OCI-LY7 (cell line): ENCODE results near the gene ARHGEF3. TPM values are rescaled to one million over a fixed set of nuclear protein-coding genes. Genes with fewer than 3 reads are reported as not detected.
A peak's percentile ranks its signal among the peaks of the same experiment; 100 is the strongest.

Experiments
- BruUV-seq: library from RNA; stranded (reverse); fragments of 400-500 nt; replicated peaks from 2 replicates; lab custom pipeline; 2021; lab: Mats Ljungman, UMichigan
- CTCF ChIA-PET: fragments of 300-600 bp; sonication (Branson Sonifier 250); formaldehyde crosslinking; loops from one replicate; lab custom pipeline; 2022; ENCODE audit warnings: antibody characterized with exemption; ENCODE audit not compliant: unreplicated experiment; lab: Charles Lee
- POLR2A ChIA-PET: fragments of 300-600 bp; sonication (Branson Sonifier 250); formaldehyde crosslinking; loops from one replicate; lab custom pipeline; 2022; ENCODE audit warnings: antibody characterized with exemption; lab: Charles Lee
- DNase-seq: peaks from one replicate; pipeline ENCODE4 v3.0.0-alpha.2; 2015; ENCODE audit warnings: low spot score
- H2AFZ ChIP-seq: fragments of 200-600 bp; sonication (generic), shearing (Covaris generic); 2 replicates; pipeline ENCODE4 v1.6.1; 2014; ENCODE audit warnings: mild to moderate bottlenecking, antibody characterized with exemption, low read length, moderate library complexity
- H3K27ac ChIP-seq: fragments of 200-600 bp; sonication (generic); 2 replicates; pipeline ENCODE4 v1.5.1; 2014; ENCODE audit warnings: mixed run types, low read depth, mild to moderate bottlenecking, moderate library complexity, low read length, inconsistent platforms; ENCODE audit not compliant: poor library complexity, severe bottlenecking
- H3K36me3 ChIP-seq: fragments of 200-600 bp; sonication (generic); 2 replicates; pipeline ENCODE4 v1.6.1; 2014; ENCODE audit warnings: mild to moderate bottlenecking, antibody characterized with exemption, low read length, moderate library complexity, mixed read lengths; ENCODE audit not compliant: insufficient read depth
- H3K4me1 ChIP-seq: fragments of 200-600 bp; sonication (generic); 2 replicates; pipeline ENCODE4 v1.5.1; 2014; ENCODE audit warnings: mild to moderate bottlenecking, low read length; ENCODE audit not compliant: insufficient read depth, poor library complexity, severe bottlenecking
- H3K4me2 ChIP-seq: fragments of 200-600 bp; sonication (generic); 2 replicates; pipeline ENCODE4 v1.6.1; 2014; ENCODE audit warnings: mild to moderate bottlenecking, low read length
- H3K4me3 ChIP-seq: fragments of 200-600 bp; sonication (generic); 2 replicates; pipeline ENCODE4 v1.5.1; 2014; ENCODE audit warnings: mild to moderate bottlenecking, low read depth, low read length; ENCODE audit not compliant: poor library complexity, severe bottlenecking
- H3K79me2 ChIP-seq: fragments of 200-600 bp; sonication (generic); 2 replicates; pipeline ENCODE4 v1.6.1; 2016; ENCODE audit warnings: low read depth, mild to moderate bottlenecking, low read length, moderate library complexity, mixed read lengths; ENCODE audit not compliant: insufficient read depth
- H3K9me2 ChIP-seq: fragments of 200-600 bp; sonication (generic); 2 replicates; pipeline ENCODE4 v1.6.1; 2016; ENCODE audit warnings: mild to moderate bottlenecking, low read length, mixed read lengths; ENCODE audit not compliant: insufficient read depth
- H3K9me3 ChIP-seq: fragments of 200-600 bp; sonication (generic); 2 replicates; pipeline ENCODE4 v1.6.1; 2014; ENCODE audit warnings: mild to moderate bottlenecking, mixed run types, low read length, mixed read lengths
- H4K20me1 ChIP-seq: fragments of 200-600 bp; sonication (generic); 2 replicates; pipeline ENCODE4 v1.6.1; 2014; ENCODE audit warnings: mild to moderate bottlenecking, antibody characterized with exemption, low read length, moderate library complexity, mixed read lengths; ENCODE audit not compliant: insufficient read depth
- EZH2phosphoT487 ChIP-seq: fragments of 200-600 bp; sonication (generic); IDR thresholded peaks from 2 replicates; pipeline ENCODE4 v1.6.1; 2018; ENCODE audit warnings: low read depth, borderline replicate concordance, mild to moderate bottlenecking, mixed run types, antibody characterized with exemption, low read length, moderate library complexity, mixed read lengths
- intact Hi-C: fragments of 100-400 bp; cut with micrococcal nuclease; formaldehyde crosslinking; loops from one replicate; pipeline ENCODE4 v1.10.0; 2022; ENCODE audit not compliant: unreplicated experiment
- total RNA-seq, 2 experiments: library from RNA; depleted of rRNA in 1 of 2; stranded (reverse); fragments of >200 nt in 1 of 2; shearing (Covaris generic) in 1 of 2; gene quantifications; 2 replicates each; pipeline ENCODE4 v1.2.3, GENCODE V29; 2014 to 2022
- TF ChIP-seq, protein P1 (sequence below): fragments of 200-600 bp; sonication (generic); conservative IDR thresholded peaks from 2 replicates; pipeline ENCODE4 v1.5.1; 2014; ENCODE audit warnings: mild to moderate bottlenecking, antibody characterized with exemption, low read length, moderate library complexity, mixed read lengths

The ARHGEF3 gene
- total RNA-seq, 2 experiments from 2014 or later = 14.1 to 26.9 TPM

DNA sequence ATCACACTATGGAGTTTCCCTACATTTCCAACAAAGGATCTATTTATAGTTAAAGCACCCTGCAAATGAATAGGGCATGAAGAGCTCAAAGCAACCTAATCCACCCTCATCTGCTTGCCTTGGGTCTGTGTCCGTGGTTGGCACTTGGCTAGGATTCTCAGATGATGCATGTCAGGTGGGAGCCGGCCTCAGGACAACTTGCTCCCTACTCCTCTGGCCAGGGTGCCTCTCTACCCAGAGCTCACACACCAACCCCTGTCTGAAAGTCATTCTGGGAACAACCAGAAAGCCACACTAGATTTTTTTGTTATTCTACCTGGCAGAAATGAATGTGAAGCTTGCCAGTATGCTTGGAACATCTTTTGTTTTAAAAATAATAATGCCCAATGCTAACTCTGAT lies 13.2 kb downstream of the ARHGEF3 start:
- H3K4me3 ChIP-seq = no peak overlapping the region
- H4K20me1 ChIP-seq = no peaks in the 10 kb centered on the region
- H3K79me2 ChIP-seq = no peaks in the 10 kb centered on the region
- no peak overlapping the region for H3K4me2 ChIP-seq
- DNase-seq = no peak
- TF ChIP-seq, protein P1, sequence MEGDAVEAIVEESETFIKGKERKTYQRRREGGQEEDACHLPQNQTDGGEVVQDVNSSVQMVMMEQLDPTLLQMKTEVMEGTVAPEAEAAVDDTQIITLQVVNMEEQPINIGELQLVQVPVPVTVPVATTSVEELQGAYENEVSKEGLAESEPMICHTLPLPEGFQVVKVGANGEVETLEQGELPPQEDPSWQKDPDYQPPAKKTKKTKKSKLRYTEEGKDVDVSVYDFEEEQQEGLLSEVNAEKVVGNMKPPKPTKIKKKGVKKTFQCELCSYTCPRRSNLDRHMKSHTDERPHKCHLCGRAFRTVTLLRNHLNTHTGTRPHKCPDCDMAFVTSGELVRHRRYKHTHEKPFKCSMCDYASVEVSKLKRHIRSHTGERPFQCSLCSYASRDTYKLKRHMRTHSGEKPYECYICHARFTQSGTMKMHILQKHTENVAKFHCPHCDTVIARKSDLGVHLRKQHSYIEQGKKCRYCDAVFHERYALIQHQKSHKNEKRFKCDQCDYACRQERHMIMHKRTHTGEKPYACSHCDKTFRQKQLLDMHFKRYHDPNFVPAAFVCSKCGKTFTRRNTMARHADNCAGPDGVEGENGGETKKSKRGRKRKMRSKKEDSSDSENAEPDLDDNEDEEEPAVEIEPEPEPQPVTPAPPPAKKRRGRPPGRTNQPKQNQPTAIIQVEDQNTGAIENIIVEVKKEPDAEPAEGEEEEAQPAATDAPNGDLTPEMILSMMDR = no peak
- no peak for TF ChIP-seq EZH2phosphoT487
- ChIA-PET POLR2A (interaction anchor here (0.6 to 3.9 kb wide), 6 partner anchors 9 to 114 kb away, joined by 3 to 33 read pairs (median 5); no protein-coding TSS in a partner anchor), CTCF (interaction anchor here (1.5 kb wide), 1 partner anchor 9 kb away, joined by 3 read pairs; no protein-coding TSS in a partner anchor)
- H2AFZ ChIP-seq = no peak overlapping the region
- no peaks in the 10 kb centered on the region for H3K9me3 ChIP-seq
- intact Hi-C loops = no loop called here
- no peak overlapping the region for H3K27ac ChIP-seq
- H3K4me1 ChIP-seq = peaks cover 47% of the 10 kb centered on the region
- no peaks in the 10 kb centered on the region for H3K9me2 ChIP-seq
- no TSS peak for BruUV-seq
- H3K36me3 ChIP-seq = no peaks in the 10 kb centered on the region

DNA sequence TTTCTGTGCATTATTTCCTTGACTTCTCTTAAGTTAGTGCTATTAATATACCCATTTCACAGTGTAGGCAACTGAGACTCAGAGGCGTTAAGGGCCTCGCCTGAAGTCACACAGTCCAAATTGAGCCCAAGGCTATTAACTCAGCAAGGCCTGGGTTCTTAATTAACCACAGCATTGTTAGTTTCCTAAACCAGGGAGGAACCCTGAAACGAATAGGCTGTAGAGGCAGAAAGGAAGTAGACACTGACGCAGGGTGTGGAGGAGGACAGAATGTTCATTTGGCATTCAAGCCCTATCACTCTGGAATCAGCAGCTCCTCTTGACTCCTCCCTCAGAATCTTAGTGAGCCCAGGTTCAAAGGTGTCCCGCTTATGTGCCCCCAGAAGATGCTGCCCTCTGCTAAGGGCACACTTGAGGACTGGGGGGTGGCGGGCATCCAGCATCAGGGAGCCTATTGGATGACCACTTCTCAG lies 13.9 kb downstream of the ARHGEF3 start:
- H3K79me2 ChIP-seq = no peaks in the 10 kb centered on the region
- TF ChIP-seq, protein P1 = no peak
- TF ChIP-seq EZH2phosphoT487 = no peak
- H3K36me3 ChIP-seq = no peaks in the 10 kb centered on the region
- H3K4me2 ChIP-seq = peak overlapping the region; percentile 22; the same call in 1 of the 2 replicates
- no TSS peak for BruUV-seq
- no peak for DNase-seq
- POLR2A ChIA-PET = interaction anchor here (0.8 to 3.9 kb wide), 6 partner anchors 8 to 33 kb away, joined by 3 to 33 read pairs (median 4); no protein-coding TSS in a partner anchor
- peaks cover 54% of the 10 kb centered on the region for H3K4me1 ChIP-seq
- intact Hi-C loops = no loop called here
- H4K20me1 ChIP-seq = no peaks in the 10 kb centered on the region
- no peaks in the 10 kb centered on the region for H3K9me3 ChIP-seq
- H3K27ac ChIP-seq = no peak overlapping the region
- CTCF ChIA-PET = interaction anchor here (1.5 kb wide), 1 partner anchor 9 kb away, joined by 3 read pairs; no protein-coding TSS in a partner anchor
- H3K9me2 ChIP-seq = no peaks in the 10 kb centered on the region
- H2AFZ ChIP-seq = no peak overlapping the region
- H3K4me3 ChIP-seq = no peak overlapping the region

DNA sequence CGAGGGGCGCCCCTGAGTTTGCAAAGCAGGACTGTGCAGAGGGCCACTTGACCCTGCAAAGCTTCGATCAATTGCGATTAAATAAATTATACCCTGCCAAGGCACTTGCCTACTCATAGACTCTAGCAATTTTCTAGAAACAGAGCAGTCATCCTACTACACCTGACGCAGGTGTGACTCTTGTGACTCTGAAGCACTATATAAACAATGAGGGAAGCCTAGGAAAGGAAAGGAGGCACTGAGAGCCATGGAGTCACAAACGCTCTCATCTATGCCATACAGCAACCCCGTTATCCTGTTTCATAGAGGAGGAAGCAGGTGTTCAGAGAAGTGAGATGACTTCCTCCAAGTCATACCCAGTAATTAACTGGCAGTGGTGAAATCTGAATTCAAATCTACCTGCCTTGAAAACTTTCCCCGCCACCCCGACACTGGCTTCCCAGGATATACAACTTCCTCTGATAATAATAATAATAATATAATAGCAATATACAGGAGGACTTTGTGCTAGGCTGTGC lies 14.4 kb downstream of the ARHGEF3 start:
- Histone ChIP-seq H3K9me3 (no peaks in the 10 kb centered on the region), H2AFZ (no peak overlapping the region), H3K4me3 (no peak overlapping the region), H3K36me3 (no peaks in the 10 kb centered on the region), H3K9me2 (no peaks in the 10 kb centered on the region), H3K27ac (no peak overlapping the region), H4K20me1 (no peaks in the 10 kb centered on the region), H3K4me1 (peaks cover 57% of the 10 kb centered on the region), H3K4me2 (no peak overlapping the region), H3K79me2 (no peaks in the 10 kb centered on the region)
- no peak for TF ChIP-seq EZH2phosphoT487
- TF ChIP-seq, protein P1 = no peak
- ChIA-PET POLR2A (interaction anchor here (0.5 to 3.9 kb wide), 5 partner anchors 10 to 284 kb away, joined by 3 to 33 read pairs (median 3); no protein-coding TSS in a partner anchor), CTCF (no interaction called here)
- DNase-seq = peak; percentile 24
- intact Hi-C loops = no loop called here
- no TSS peak for BruUV-seq
